HG02884 (cell line): ENCODE results near the gene NAPA.

Experiments
- ATAC-seq: cut with Tn5 transposase; IDR thresholded peaks from one replicate; pipeline ENCODE4 v1.9.1; 2021; ENCODE audit warnings: mild to moderate bottlenecking, moderate library complexity; ENCODE audit not compliant: unreplicated experiment

Gene NAPA

DNA sequence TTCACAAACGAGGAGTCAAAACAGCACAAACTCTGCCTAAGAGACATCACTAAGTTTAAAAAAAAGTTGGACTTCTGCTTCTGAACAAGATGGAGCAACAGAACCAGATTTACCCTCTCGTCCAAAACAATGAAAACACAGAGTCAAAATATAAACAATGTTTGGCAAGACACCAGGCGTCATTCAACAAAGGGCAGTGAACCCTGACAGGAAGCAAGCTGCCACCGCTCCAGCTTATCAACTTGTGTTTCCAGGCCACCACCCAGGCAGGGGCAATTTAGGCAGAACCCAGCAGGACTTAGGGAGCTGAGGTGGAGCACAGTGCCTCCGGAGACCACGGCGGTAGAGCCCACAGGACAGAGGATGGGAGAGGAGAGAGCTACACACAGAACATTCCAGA, 8.6 kb upstream of the NAPA start:
- no peak for ATAC-seq

DNA sequence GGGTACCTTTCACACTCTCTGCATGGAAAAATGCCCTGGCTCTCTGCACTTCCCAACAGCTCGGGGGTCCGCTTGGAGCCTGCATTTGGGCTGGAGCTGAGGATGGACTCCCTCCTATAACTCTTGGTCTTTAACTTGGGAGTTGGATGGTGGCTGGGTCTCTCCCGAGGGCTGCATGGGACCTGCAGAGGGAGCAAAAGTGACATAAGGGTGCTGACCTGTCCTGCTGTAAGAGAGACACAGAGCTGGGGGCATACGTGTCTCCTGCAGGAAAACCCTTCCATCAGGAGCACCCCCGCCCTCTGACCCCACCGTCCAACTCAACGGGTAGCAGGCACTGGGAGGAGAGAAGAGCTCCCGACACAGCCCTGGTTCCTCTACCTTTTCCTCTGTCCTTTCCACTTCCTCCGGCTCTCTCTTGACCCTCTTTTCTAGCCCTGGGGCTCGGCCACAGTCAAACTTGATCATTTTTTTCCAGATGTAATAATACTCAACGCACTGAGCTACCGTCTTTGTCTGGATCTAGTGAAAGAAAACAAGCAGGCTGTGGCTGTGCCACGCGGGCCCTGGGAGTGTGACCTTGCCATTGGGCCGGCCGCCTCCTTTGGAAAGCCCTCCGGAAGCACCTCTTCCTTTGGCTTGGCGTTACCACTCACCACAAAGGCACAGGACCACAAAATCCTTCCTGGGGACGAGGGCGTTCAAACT, 6.8 kb upstream of the NAPA start:
- no peak for ATAC-seq

- ATAC-seq, result no peak
Measured at GRCh38 chr19:47520839-47521238, 6.0 kb upstream of the NAPA start.

- no peak for ATAC-seq
Measured at GRCh38 chr19:47520343-47520806, 5.5 kb upstream of the NAPA start.

- no peak for ATAC-seq
Measured at GRCh38 chr19:47518854-47519253, 4.0 kb upstream of the NAPA start.

DNA sequence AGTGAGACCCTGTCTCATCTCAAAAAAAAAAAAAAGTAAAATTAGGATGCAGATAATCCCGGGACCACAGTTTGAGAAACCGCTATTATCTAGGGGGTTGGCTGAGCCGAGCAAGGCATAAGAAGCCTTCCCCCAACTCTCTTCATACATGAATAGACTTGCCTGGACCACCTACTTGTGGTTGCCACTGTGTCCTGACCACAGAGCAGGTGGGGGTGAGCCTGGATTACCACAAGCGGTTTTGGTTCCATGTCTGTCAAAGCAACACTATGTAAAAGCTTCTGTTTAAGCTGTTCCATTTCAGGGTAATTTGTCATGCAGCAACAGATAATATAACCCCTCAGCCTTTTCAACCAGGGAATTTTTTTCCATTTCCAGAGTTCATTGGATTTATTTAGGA, 3.3 kb upstream of the NAPA start:
- ATAC-seq, result no peak

DNA sequence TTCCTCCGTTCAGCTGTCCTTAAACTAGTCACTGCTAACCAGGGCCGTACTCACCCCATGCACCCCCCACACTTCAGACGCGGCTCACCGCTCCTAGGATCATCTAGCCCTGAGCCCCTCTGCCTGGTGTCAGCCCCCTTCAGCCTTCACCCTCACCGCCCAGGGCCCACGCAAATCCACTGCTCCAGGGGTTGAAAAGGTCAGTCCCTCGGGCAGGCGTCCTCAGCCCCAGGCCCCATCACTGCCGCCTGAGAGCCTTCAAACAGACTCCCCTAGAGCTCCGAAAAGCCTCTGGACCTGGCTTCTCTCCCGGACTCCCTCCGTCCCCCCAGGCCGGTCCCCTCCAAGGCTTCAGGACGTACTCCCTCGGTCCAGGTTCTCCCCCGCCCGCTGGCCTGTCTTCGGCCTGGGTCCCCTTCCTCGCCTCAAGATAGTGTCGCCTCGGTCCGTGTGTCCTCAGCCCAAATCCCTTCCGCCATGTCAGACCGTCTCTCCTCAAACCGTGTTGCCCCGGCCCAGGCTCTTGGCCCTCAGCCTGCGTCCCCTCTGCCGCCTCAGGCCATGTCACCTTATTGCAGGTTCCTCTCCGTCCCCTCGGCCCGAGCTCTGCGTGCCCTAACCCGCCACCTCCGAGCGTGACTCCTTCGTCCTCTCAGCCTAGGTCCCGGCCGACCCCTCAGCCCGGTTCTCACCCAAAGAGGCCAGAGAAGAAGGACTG, 553 bp downstream of the NAPA start:
- peak; percentile 2 for ATAC-seq

- no peak for ATAC-seq
Measured at GRCh38 chr19:47512948-47513319, 1.9 kb downstream of the NAPA start.

DNA sequence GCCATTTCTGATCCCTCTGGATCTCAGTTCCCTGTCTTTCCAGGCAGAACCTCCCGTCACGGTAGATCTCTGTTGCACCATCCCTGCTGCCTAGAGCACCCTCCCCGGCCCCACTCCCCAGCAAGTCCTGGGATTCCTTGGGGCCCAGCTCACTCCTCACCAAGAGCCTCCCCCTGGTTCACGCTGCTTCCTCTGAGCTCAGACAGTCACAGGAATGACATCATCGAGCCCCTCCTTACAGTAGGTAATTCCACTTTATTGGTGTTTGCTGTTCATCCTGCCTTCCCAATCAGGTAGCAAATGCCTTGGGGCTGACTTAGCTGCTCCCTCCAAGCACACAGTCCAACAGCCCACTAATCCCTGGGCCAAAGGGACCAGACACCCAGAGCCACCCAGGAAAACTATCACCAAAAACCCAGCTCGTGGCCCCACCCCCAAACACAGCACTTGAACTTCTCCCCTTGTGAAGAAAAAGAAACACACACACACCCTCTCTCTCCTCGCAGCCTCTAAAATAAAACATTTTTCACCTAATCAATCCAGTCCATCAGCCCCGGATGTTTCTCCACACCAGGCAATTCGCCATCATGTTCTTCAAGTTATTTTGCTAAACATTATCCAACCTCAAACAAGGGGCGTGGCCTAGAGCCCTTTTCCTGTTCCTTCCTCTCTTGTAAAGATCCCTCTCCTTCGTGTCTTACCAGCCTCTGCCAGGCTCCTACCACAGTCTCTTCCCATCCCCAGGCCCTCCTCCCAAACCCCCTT, 2.5 kb downstream of the NAPA start:
- no peak for ATAC-seq

DNA sequence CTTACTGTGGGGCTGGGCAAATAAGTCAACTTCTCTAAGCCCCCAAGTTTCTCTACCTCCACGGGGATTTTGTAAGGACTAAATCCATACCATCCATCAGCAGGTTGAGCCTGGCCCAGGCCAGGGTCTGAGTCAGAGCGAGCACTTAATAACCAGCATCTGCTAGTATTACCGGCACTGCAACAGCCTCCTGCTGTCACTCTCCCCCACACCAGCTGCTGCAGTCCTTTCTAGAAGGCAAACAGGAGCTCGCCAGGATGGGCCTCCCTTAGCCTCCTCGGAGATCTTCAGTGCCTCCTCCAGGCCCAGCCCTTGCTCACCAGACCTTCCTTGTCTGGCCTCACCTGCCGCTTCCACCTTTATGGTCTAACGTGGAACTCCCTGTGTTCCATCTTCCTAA, 3.2 kb downstream of the NAPA start:
- ATAC-seq, result no peak

DNA sequence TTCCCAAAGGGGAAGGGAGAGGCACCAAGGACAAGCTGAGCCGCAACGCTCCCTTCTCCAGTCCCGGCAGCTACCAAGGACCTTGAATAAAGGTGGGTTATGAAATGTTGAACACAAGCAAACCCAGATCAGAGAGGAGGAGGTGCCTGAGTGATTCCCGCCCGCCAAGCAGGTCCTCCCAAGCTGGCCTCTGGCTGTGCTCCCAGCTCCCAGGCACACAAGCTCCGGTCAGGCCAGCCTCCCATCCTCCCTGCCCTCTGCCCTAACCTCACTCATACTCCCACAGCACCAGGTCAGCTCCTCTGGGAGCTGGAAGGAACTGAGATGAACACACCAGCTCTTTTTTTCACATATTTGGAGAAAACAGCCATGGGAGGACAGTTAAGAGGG, 3.7 kb downstream of the NAPA start:
- ATAC-seq, result no peak

DNA sequence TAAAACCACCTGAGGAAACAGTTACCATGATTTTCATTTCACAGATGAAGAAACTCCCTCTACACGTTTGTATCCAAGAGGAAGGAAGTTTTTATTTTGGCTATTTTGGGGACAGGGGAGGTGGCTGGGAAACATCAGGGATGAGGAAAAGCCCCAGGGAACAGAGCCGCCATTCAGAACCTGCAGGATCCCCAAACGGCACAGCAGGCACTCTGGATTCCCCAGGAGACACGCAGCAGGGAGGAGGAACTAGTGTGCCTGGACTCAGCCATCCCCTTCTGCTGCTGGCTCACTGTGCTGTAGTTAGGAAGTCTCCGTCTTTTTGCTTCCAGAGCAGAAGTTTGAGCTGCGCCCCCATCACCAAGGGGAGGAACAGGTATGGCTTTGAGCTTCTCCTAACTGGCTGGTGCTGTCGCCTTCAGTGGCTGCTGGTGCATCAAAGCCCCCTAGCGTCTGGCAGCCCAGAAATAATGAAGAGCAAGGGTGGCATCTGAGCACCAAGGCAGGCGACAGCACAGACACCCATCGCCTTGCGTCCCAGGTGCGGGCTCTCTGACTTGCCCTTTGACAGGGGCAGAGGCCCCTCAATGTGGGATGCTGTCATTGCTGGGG, 4.2 kb downstream of the NAPA start:
- no peak for ATAC-seq

- ATAC-seq, result no peak
Measured at GRCh38 chr19:47509973-47510372, 4.9 kb downstream of the NAPA start.

DNA sequence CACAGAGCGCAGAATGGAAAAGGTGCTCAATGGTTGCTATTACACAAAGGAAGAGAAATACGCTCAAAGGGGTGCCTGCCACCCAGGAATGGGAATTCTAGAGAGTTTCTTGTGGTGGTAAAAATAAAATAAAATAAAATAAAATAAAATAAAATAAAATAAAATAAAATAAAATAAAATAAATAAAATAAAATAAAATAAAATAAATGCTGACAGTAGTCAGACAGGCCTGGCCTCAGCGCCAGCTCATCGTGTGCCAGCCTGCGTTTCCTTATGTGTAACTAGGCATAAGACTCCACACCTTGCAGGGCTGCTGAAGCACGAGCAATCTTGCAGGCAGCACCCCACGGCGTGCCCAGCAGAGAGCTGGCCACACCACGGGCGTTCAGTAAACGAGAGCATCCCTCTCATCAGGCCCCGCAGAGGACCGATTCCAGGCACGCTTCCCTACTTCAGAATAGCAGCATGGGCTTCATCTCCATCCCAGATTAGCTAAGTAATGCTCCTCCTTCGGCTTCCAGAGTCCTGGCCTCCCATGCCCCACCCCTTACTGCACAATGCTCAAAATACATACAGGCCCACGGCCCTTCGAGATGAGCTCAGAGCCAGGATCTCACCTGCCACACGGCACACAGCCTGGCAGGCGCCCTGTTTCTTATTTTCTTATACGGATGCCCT, 5.6 kb downstream of the NAPA start:
- no peak for ATAC-seq

GRCh38 chr19:47508721-47509120, 6.1 kb downstream of the NAPA start:
- no peak for ATAC-seq

DNA sequence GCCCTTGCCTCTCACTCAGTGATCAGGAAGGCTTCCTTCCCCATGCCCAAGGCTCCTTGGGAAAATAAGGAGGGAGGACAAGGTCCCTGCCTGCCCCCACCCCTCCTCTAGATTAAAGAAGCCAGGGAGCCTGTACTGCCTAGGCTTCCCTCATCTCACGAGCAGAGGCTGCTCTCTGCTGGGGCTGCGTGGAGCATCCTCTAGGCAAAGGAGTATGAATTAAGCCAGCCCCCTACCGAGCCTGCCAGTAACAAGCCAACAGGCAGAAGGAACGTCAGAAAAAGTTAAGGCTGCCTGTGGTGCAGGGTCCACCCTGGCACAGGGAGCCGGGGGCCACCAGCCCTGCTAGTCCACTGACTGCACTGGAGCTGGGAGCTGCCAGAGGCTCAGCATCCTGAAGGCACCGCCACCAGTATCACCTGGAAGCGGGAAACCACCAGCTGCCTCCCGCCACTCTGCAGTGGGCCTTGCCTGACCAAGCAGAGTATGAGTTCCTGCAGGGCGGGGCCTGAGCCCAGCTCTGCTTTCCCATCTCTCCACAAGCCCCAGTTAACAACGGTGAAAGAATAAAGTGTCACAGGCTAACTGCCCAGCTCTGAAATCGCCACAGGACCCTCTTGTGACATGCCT, 6.8 kb downstream of the NAPA start:
- ATAC-seq, result no peak

GRCh38 chr19:47507012-47507411, 7.9 kb downstream of the NAPA start:
- ATAC-seq, result no peak

- no peak for ATAC-seq
Measured at GRCh38 chr19:47506459-47506858, 8.4 kb downstream of the NAPA start.

GRCh38 chr19:47505506-47505905, 9.4 kb downstream of the NAPA start:
- ATAC-seq, result no peak

GRCh38 chr19:47503826-47504150, 11.1 kb downstream of the NAPA start:
- ATAC-seq, result no peak
